Activated CD8-positive, alpha-beta memory T cell treated with anti-CD3 and anti-CD28 coated beads for 36 hours (primary cell): ENCODE measurements around the gene WNK4. TPM values are rescaled to one million over a fixed set of nuclear protein-coding genes. Genes with fewer than 3 reads are reported as not detected.

ENCODE experiments used
- CTCF ChIA-PET: fragments of 350-600 bp; sonication (Branson Sonifier 250); formaldehyde crosslinking; loops from one replicate; lab custom pipeline; 2021; ENCODE audit warnings: antibody characterized with exemption; lab: Charles Lee
- POLR2A ChIA-PET: fragments of 350-600 bp; sonication (Branson Sonifier 250); formaldehyde crosslinking; loops from one replicate; lab custom pipeline; 2021; ENCODE audit warnings: antibody characterized with exemption; lab: Charles Lee
- total RNA-seq, 2 experiments: library from RNA; stranded (reverse); gene quantifications; one replicate each; pipeline ENCODE4 v1.2.3, GENCODE V29; 2021

Gene WNK4
- total RNA-seq: under 1 TPM; 0.23 to 0.38 TPM

GRCh38 chr17:42779936-42780850 lies at the start of gene WNK4:
Gene WNK4, plus strand, starts transcription at chr17:42780610. Its CDS starts 89 bp downstream, at chr17:42780699.
- CTCF ChIA-PET: interaction anchor here (0.5 kb wide), 1 partner anchor 13 kb away, joined by 5 read pairs; no protein-coding TSS in a partner anchor
- POLR2A ChIA-PET: interaction anchor here (0.8 kb wide), 1 partner anchor 7 kb away, joined by 3 read pairs; the partner anchor contains the start of gene VPS25

DNA sequence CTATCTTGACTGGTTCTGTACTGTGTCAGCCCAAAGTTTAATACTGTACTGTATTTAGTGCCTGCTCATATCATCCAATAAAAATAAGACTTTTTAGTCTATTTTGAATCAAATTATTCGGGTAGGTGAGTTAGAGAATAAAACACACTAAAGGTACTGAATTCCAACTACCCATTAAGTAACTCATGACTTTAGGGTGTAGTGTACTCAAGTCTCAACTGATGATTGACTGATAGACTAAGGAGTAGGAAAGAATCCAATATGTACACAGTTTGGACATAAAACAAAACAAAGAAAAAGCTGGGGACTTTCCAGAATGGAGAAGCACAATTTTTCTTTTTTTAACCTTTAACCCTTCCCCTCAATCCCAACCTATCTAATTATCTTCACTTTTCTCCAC lies 39.7 kb upstream of the WNK4 start:
- POLR2A ChIA-PET: interaction anchor here (0.6 kb wide), 1 partner anchor 58 kb away, joined by 3 read pairs; the partner anchor contains the start of genes CNTD1 and COA3
- CTCF ChIA-PET: no interaction called here

DNA sequence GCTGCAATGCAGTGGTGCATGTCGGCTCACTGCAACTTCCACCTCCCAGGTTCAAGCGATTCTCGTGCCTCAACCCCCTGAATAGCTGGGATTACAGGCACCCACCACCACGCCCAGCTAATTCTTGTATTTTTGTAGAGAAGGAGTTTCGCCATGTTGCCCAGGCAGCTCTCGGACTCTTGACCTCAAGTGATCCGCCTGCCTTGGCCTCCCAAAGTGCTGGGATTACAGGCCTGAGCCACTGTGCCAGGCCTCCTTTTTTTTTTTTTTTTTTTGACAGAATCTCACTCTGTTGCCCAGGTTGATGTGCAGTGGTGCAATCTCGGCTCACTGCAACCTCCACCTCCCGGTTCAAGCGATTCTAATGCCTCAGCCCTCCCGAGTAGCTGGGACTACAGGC lies 37.5 kb upstream of the WNK4 start:
- POLR2A ChIA-PET: interaction anchor here (0.7 kb wide), 1 partner anchor 102 kb away, joined by 4 read pairs; no protein-coding TSS in a partner anchor
- CTCF ChIA-PET: interaction anchor here (0.6 to 1.5 kb wide), 6 partner anchors 21 to 186 kb away, joined by 3 to 4 read pairs (median 3); no protein-coding TSS in a partner anchor

DNA sequence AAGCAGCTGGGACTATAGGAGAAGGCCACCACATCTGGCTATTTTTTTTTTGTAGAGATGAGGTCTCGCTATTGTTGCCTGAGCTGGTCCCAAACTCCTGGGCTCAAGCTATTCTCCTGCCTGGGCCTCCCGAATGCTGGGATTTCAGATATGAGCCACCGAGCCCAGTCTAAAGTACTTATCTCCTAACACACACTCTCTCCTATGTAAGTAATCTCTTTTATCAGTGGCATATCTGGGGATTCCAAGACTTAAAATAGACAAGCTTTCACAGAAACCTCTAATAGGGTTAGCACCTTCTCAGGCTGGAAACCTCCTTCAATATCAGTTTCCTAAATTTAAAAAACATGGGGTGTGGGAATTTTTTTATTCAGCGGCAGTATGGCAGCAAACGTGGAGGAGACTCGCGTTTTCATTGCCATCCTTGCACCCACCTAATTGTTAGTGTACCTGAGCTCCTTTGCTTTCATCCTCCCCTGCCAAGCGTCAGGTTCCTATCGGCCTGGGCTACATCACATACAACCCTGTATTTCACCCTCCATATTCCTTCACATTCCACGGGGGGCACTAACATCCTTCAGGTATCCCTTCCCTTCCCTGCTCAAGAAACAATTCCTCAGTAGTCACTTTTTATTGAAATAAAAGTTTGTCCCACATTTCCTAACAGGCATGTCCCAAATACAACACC lies 36.7 kb upstream of the WNK4 start:
- POLR2A ChIA-PET: interaction anchor here (1.0 to 1.6 kb wide), 2 partner anchors 16 to 29 kb away, joined by 4 read pairs; partner anchors contain the start of gene VPS25
- CTCF ChIA-PET: interaction anchor here (0.7 to 1.5 kb wide), 5 partner anchors 20 to 278 kb away, joined by 3 read pairs; no protein-coding TSS in a partner anchor

- ChIA-PET POLR2A (interaction anchor here (1.0 to 1.6 kb wide), 2 partner anchors 17 to 29 kb away, joined by 4 read pairs; partner anchors contain the start of gene VPS25), CTCF (interaction anchor here (1.1 to 1.5 kb wide), 2 partner anchors 97 to 185 kb away, joined by 3 read pairs; no protein-coding TSS in a partner anchor)
Observed at GRCh38 chr17:42744283-42744805, 36.1 kb upstream of the WNK4 start.

DNA sequence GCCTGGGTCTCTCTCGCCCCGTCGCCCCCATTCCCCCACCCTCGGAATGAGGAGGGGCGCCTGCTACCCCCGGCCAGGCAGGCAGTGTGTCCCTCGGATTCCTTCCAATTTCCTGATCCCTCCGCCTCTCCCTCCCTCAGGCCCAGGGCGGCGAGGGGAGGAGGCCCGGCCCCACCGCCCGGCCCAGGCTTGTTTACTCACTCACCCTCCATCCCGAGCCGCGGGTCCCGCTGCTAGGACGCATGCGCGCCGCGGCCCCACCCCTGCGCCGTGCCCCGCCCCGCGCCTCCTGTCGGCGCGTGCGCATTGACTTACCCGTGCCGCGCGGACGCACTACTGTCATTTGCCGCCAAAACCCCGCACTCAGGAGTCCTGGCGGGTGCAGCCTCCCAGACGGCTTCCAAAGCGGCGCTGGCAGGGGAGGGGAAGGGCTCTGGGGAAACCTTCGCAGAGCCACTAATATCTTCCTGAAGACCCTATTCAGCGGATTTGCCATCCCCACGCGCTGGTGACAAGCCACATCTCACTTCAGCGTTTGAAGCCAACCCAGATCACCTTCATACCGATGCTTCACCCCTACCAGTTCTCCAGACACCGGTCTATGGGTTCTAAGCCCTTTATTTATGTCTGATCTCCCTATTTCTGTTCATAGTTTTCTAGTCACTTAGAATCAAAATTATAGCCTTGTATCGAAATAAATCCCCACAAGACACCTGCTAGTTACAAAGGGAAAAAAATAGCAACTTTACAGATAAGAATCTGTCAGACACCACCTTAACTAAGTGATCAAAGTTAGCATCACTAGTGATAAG lies 35.4 kb upstream of the WNK4 start, which contains the start of gene EZH1:
TSS of gene EZH1 (minus strand) at position 235 of the 812 bp plus-strand sequence. CDS start 16,099 bp downstream, outside the sequence.
- ChIA-PET POLR2A (interaction anchor here (1.0 to 1.6 kb wide), 2 partner anchors 18 to 28 kb away, joined by 4 read pairs; partner anchors contain the start of gene VPS25), CTCF (no interaction called here)

- CTCF ChIA-PET: interaction anchor here (1.0 to 1.3 kb wide), 2 partner anchors 12 to 15 kb away, joined by 3 to 4 read pairs; no protein-coding TSS in a partner anchor
- POLR2A ChIA-PET: no interaction called here
Observed at GRCh38 chr17:42748202-42748907, 32.1 kb upstream of the WNK4 start.

- CTCF ChIA-PET: interaction anchor here (1.0 to 1.3 kb wide), 3 partner anchors 11 to 14 kb away, joined by 3 to 4 read pairs (median 3); no protein-coding TSS in a partner anchor
- POLR2A ChIA-PET: no interaction called here
Observed at GRCh38 chr17:42748908-42749798, 31.3 kb upstream of the WNK4 start.

DNA sequence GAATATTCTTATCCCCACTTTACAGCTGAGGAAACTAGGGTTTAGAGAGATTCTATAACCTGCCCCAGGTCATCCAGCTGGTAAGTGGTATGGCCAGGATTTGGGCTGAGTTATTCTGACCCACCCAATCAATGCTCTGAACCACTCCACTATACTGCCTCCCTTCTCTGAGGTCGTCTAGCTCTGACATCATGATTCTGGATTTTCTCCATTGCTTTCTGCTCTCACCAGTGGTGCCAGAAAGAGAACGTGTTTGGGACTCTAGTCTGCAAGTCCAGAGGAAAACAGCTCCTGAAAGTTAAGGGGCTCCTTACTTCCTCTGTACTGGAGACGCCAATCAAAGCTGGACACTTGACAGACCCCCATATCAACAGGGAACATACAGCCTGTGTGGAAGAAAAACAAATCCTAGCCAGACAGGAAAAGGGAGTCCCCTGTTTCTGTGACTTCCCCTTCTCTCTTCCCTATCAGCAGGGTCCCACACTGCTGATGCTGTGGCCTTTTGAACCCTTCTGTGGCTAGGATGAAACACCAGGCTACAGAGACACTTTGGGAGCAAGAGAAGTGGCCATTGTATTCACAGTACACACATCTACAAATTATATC lies 29.6 kb upstream of the WNK4 start:
- CTCF ChIA-PET: interaction anchor here (0.9 to 1.1 kb wide), 2 partner anchors 13 to 28 kb away, joined by 3 to 5 read pairs; no protein-coding TSS in a partner anchor
- POLR2A ChIA-PET: no interaction called here

- CTCF ChIA-PET: no interaction called here
- POLR2A ChIA-PET: no interaction called here
Observed at GRCh38 chr17:42751628-42752027, 28.8 kb upstream of the WNK4 start.

DNA sequence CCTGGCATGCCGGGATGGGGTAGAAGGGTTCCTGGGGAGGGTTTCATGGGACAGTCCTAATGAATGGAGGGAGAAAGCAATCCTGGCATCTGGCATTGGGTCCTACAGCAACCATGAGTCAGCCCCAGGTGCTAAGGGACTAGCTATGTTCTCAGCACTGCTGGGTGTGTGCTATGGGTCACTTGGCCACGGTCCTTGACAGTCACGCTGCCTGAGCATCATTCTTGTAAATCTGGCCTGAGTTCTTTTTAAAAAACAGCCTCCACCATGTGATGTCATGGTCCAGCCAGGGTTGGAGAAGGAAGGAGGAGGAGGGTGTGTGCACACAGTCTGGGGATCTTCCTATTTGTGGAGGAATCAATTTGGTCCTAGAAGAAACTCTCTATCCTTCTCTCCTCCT lies 25.6 kb upstream of the WNK4 start:
- CTCF ChIA-PET: no interaction called here
- POLR2A ChIA-PET: no interaction called here

DNA sequence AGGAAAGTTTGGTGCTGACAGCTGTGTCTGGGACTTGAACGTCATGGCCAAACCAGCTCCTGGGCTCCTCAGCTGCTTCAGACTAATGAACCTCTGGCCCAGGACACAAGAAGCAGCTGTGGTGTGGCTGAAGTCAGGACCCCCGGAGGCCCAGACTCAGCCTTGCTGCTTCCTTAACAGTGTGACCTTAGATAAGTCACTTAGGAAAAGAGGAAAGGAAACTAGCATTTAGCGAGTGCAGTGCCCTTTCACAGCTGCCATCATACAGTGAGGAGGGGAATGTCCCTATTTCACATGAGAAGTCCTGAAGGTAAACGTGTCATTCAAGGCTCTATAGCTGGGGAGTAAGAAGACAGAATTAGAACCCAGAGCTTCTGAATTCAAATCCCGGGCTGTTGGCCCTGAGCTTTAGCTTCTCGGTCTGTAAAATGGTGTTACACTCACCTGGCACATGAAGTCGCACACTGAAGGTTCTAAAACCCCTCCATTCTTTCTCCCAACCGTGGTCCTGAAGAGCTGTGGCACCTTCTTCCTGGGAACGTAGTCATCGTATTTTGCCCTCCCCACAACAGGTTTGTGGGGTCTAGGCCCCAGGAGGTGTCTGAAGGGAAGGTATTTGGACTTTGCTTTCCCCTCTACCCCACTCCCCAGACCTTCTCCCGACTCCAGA lies 20.3 kb upstream of the WNK4 start:
- CTCF ChIA-PET: interaction anchor here (0.9 to 5.3 kb wide), 6 partner anchors 11 to 211 kb away, joined by 3 to 26 read pairs (median 3); partner anchors contain the start of genes PSMC3IP and VPS25
- POLR2A ChIA-PET: interaction anchor here (1.6 kb wide), 1 partner anchor 64 kb away, joined by 3 read pairs; the partner anchor contains the start of gene BECN1

GRCh38 chr17:42760652-42761581 lies 19.5 kb upstream of the WNK4 start, which contains the start of gene RAMP2:
Gene RAMP2, plus strand, starts transcription at chr17:42761227. Its CDS starts 35 bp downstream, at chr17:42761262.
- ChIA-PET CTCF (interaction anchor here (1.0 to 5.3 kb wide), 5 partner anchors 12 to 212 kb away, joined by 3 to 26 read pairs (median 3); partner anchors contain the start of genes PSMC3IP and VPS25), POLR2A (interaction anchor here (1.6 kb wide), 1 partner anchor 63 kb away, joined by 3 read pairs; the partner anchor contains the start of gene BECN1)

DNA sequence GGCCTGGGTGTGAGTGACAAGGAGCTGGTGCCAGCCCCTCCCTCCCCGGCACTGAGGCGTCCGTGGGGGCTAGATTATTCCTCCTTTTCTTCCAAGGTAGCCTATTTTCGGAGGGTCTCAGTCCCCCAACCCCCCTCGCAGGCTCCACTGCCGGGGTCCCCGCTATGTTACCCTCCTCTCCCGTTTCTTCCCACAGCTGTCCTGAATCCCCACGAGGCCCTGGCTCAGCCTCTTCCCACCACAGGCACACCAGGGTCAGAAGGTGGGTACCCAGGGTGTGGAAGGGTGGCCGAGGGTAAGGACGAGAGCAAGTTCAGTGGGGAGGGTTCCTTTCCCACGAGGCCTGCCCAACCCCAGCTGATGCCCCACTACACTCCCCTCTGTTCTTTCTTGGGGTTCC lies 18.8 kb upstream of the WNK4 start:
- CTCF ChIA-PET: interaction anchor here (1.4 to 5.3 kb wide), 3 partner anchors 12 to 183 kb away, joined by 3 to 26 read pairs (median 26); partner anchors contain the start of genes PSMC3IP and VPS25
- POLR2A ChIA-PET: no interaction called here
